ENCODE measurements around the gene CCL22.
"Not testable (repeated sequence)": the region's sequence is repeated elsewhere in the genome, so short reads cannot be mapped to it uniquely, and the experiment has no call there.

Gene CCL22

GRCh38 chr16:57396786-57397185 lies 38.2 kb downstream of the CCL22 start:
- H3K4me3 ChIP-seq (ENCODE audit: low read depth, low read length) = no peak overlapping the region
- DNase-seq (ENCODE audit: low read depth) = no peak
- TF ChIP-seq, protein P1, sequence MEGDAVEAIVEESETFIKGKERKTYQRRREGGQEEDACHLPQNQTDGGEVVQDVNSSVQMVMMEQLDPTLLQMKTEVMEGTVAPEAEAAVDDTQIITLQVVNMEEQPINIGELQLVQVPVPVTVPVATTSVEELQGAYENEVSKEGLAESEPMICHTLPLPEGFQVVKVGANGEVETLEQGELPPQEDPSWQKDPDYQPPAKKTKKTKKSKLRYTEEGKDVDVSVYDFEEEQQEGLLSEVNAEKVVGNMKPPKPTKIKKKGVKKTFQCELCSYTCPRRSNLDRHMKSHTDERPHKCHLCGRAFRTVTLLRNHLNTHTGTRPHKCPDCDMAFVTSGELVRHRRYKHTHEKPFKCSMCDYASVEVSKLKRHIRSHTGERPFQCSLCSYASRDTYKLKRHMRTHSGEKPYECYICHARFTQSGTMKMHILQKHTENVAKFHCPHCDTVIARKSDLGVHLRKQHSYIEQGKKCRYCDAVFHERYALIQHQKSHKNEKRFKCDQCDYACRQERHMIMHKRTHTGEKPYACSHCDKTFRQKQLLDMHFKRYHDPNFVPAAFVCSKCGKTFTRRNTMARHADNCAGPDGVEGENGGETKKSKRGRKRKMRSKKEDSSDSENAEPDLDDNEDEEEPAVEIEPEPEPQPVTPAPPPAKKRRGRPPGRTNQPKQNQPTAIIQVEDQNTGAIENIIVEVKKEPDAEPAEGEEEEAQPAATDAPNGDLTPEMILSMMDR (conservative IDR thresholded peaks at IDR 0.05; ENCODE audit: low read depth, low read length) = no peak

DNA sequence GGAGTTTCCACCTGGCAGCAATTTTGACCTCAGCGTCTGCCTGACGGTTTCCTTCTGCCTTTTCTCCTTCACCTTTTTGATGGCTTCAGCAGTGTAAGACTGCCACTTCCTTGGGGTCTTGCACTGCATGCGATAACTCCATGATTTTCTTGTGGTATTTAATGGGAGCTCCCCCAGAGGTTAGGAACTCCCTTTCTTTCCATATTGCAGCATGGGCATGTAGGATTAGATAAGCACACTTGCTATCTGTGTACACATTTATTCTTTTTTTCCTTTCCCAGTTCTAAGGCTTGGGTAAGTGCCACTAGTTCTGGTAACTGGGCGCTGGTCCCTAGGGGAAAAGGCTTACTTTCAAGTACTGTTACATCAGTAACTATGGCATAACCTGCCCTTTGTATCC lies 38.9 kb downstream of the CCL22 start:
- H3K4me3 ChIP-seq (ENCODE audit: low read depth, low read length); DNase-seq (ENCODE audit: low read depth): not testable (repeated sequence)

GRCh38 chr16:57401943-57402640 lies 43.5 kb downstream of the CCL22 start:
- H3K4me3 ChIP-seq (ENCODE audit: low read depth, low read length) = no peak overlapping the region
- DNase-seq (ENCODE audit: low read depth) = no peak
- TF ChIP-seq, protein P1 (conservative IDR thresholded peaks at IDR 0.05; ENCODE audit: low read depth, low read length) = no peak

GRCh38 chr16:57403965-57404817 lies 45.6 kb downstream of the CCL22 start, which contains the start of gene CCL17:
Gene CCL17 (plus strand): TSS chr16:57404767. CDS start chr16:57413933, 9,166 bp downstream.
- no peak within 1 kb of the TSS for H3K4me3 ChIP-seq (ENCODE audit: low read depth, low read length)
- TF ChIP-seq, protein P1 (conservative IDR thresholded peaks at IDR 0.05; ENCODE audit: low read depth, low read length) = no peak
- no peak for DNase-seq (ENCODE audit: low read depth)

- TF ChIP-seq, protein P1 (conservative IDR thresholded peaks at IDR 0.05; ENCODE audit: low read depth, low read length) = no peak
- H3K4me3 ChIP-seq (ENCODE audit: low read depth, low read length) = no peak overlapping the region
- DNase-seq (ENCODE audit: low read depth) = no peak
Measured at GRCh38 chr16:57405097-57405496, 46.5 kb downstream of the CCL22 start.

DNA sequence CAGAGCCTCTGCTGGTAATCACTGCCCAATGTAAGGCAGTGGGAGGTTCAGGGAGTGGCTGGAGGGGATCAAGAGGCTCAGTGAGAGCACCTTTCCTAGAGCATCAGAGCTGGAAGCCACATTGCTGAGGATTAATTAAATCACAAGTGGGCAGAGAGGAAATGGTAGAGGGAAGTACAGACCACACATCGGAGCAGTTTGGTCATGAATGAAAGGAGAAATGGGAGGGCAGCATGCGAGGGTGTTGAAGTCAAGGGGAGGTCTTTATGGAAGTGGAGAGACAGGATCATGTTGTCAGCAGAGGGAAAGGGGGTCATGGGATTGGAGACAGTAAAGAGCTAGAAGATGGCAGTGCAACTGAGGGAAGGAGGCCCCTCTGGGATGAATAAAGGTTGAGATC lies 48.3 kb downstream of the CCL22 start:
- TF ChIP-seq, protein P1 (conservative IDR thresholded peaks at IDR 0.05; ENCODE audit: low read depth, low read length) = no peak
- DNase-seq (ENCODE audit: low read depth) = no peak
- no peak overlapping the region for H3K4me3 ChIP-seq (ENCODE audit: low read depth, low read length)

- TF ChIP-seq, protein P1 (conservative IDR thresholded peaks at IDR 0.05; ENCODE audit: low read depth, low read length) = no peak
- no peak for DNase-seq (ENCODE audit: low read depth)
- H3K4me3 ChIP-seq (ENCODE audit: low read depth, low read length) = no peak overlapping the region
Measured at GRCh38 chr16:57407521-57408353, 49.2 kb downstream of the CCL22 start.

Data from choroid plexus epithelial cell (primary cell).